CD14-positive monocyte (primary cell): ENCODE data around the gene SLCO2A1. TPM values are rescaled to one million over a fixed set of nuclear protein-coding genes. Genes with fewer than 3 reads are reported as not detected.

Experiments
- DNase-seq, 3 donors: peaks; one replicate each; pipeline ENCODE4 v3.0.0-alpha.2; 2011 to 2022
- H2AFZ ChIP-seq: 2 replicates; pipeline ENCODE4 v1.6.0; 2012; ENCODE audit warnings: mild to moderate bottlenecking, low read depth, low read length, inconsistent platforms; ENCODE audit not compliant: insufficient read depth, poor library complexity, severe bottlenecking
- H3K27ac ChIP-seq, 2 donors: 1 replicate in 1 of 2; 2 replicates in 1 of 2; pipeline ENCODE4 v1.5.1; 2012 to 2013; ENCODE audit warnings: low read length in 2 of 2, control low read depth in 1 of 2, inconsistent platforms in 1 of 2, low read depth in 1 of 2, mild to moderate bottlenecking in 1 of 2
- H3K27me3 ChIP-seq, 2 donors: one replicate each; pipeline versions ENCODE4 v1.6.0 to v1.6.1; 2011 to 2013; ENCODE audit warnings: low read length in 2 of 2; ENCODE audit not compliant: control insufficient read depth in 2 of 2, insufficient read depth in 2 of 2
- H3K36me3 ChIP-seq, 2 donors: replicated peaks in 1 of 2; 1 replicate in 1 of 2; 2 replicates in 1 of 2; pipeline versions ENCODE4 v1.5.1 to v1.6.1; 2012 to 2013; ENCODE audit warnings: low read length in 2 of 2, control low read depth in 1 of 2, inconsistent platforms in 1 of 2, mild to moderate bottlenecking in 1 of 2; ENCODE audit not compliant: insufficient read depth in 2 of 2, control insufficient read depth in 1 of 2
- H3K4me1 ChIP-seq, 2 donors: 1 replicate in 1 of 2; 2 replicates in 1 of 2; pipeline versions ENCODE4 v1.5.1 to v1.6.1; 2012 to 2013; ENCODE audit warnings: low read length in 2 of 2, control low read depth in 1 of 2, inconsistent platforms in 1 of 2, mild to moderate bottlenecking in 1 of 2, moderate library complexity in 1 of 2; ENCODE audit not compliant: insufficient read depth in 2 of 2, control insufficient read depth in 1 of 2
- H3K4me2 ChIP-seq: replicated peaks from 2 replicates; pipeline ENCODE3; 2012; ENCODE audit warnings: low read length, moderate library complexity, mild to moderate bottlenecking; ENCODE audit not compliant: poor library complexity, severe bottlenecking; ENCODE audit errors: extremely low read depth
- H3K4me3 ChIP-seq, 3 experiments: fragments of 200-600 bp in 1 of 3; sonication (generic) in 1 of 3; replicated peaks in 1 of 3; 1 replicate in 2 of 3; 2 replicates in 1 of 3; pipeline ENCODE4 v1.5.1; 2011 to 2013; ENCODE audit warnings: low read length in 3 of 3, mild to moderate bottlenecking in 3 of 3, control low read depth in 2 of 3, low read depth in 2 of 3, inconsistent platforms in 1 of 3, moderate library complexity in 1 of 3
- H3K79me2 ChIP-seq: 2 replicates; pipeline ENCODE4 v1.6.0; 2012; ENCODE audit warnings: mild to moderate bottlenecking, control low read depth, inconsistent platforms, low read length, moderate library complexity; ENCODE audit not compliant: insufficient read depth
- H3K9ac ChIP-seq: 2 replicates; pipeline ENCODE4 v1.6.0; 2017; ENCODE audit warnings: low read length, mild to moderate bottlenecking; ENCODE audit not compliant: insufficient read depth, poor library complexity, severe bottlenecking
- H3K9me3 ChIP-seq, 2 donors: replicated peaks in 1 of 2; 1 replicate in 1 of 2; 2 replicates in 1 of 2; pipeline versions ENCODE4 v1.5.1 to v1.6.1; 2012 to 2013; ENCODE audit warnings: low read length in 2 of 2, control low read depth in 1 of 2; ENCODE audit not compliant: control insufficient read depth in 1 of 2, insufficient read depth in 1 of 2
- H4K20me1 ChIP-seq: 2 replicates; pipeline ENCODE4 v1.6.0; 2012; ENCODE audit warnings: mild to moderate bottlenecking, low read length, control low read depth, moderate library complexity; ENCODE audit not compliant: insufficient read depth
- H3K27ac Mint-ChIP-seq, 7 donors: one replicate each; pipeline ENCODE4 v1.8.0; 2020; ENCODE audit warnings: mild to moderate bottlenecking in 7 of 7, mixed read lengths in 7 of 7, moderate library complexity in 6 of 7, inconsistent platforms in 2 of 7
- H3K27me3 Mint-ChIP-seq, 3 donors: one replicate each; pipeline ENCODE4 v1.8.0; 2021 to 2022; ENCODE audit warnings: low read depth in 3 of 3, mild to moderate bottlenecking in 3 of 3, mixed read lengths in 3 of 3, moderate library complexity in 3 of 3, inconsistent platforms in 1 of 3
- H3K36me3 Mint-ChIP-seq, 2 donors: one replicate each; pipeline ENCODE4 v1.8.0; 2020; ENCODE audit warnings: mixed read lengths in 2 of 2, inconsistent platforms in 1 of 2, mild to moderate bottlenecking in 1 of 2
- H3K4me1 Mint-ChIP-seq: one replicate; pipeline ENCODE4 v1.8.0; 2020; ENCODE audit warnings: mild to moderate bottlenecking, mixed read lengths
- H3K4me3 Mint-ChIP-seq, 2 donors: one replicate each; pipeline ENCODE4 v1.8.0; 2020; ENCODE audit warnings: mild to moderate bottlenecking in 2 of 2, mixed read lengths in 2 of 2, moderate library complexity in 1 of 2
- H3K9me3 Mint-ChIP-seq, 7 donors: one replicate each; pipeline ENCODE4 v1.8.0; 2020 to 2022; ENCODE audit warnings: mixed read lengths in 7 of 7, mild to moderate bottlenecking in 6 of 7, moderate library complexity in 6 of 7, inconsistent platforms in 2 of 7
- WGBS: methylation state at CpG from one replicate; pipeline ENCODE4 v1.1.5; 2013; ENCODE audit warnings: missing lambda C conversion rate; ENCODE audit not compliant: insufficient coverage; 5-methylcytosine and 5-hydroxymethylcytosine counted together
- intact Hi-C, 2 donors: fragments of 100-400 bp; cut with micrococcal nuclease; formaldehyde crosslinking; loops; one replicate each; pipeline versions ENCODE4 v1.15.0 to v1.15.1; 2023
- polyA plus RNA-seq, 3 donors: library from polyadenylated mRNA; depleted of rRNA in 1 of 3; unstranded in 2 of 3; stranded (reverse) in 1 of 3; fragments of 300-500 nt in 2 of 3; fragments of >200 nt in 1 of 3; fragmentation: Illumina TruSeq in 2 of 3; gene quantifications; 1 replicate in 2 of 3; 2 replicates in 1 of 3; pipeline ENCODE4 v1.2.3, GENCODE V29; 2012 to 2021
- TF ChIP-seq, protein P1 (sequence below): fragments of 200-600 bp; IDR thresholded peaks from one replicate; pipeline ENCODE4 v1.8.0; 2022; ENCODE audit warnings: antibody characterized with exemption, mild to moderate bottlenecking

SLCO2A1 gene
- polyA plus RNA-seq, 3 donors, result 0.12 TPM; not detected in 2

DNA sequence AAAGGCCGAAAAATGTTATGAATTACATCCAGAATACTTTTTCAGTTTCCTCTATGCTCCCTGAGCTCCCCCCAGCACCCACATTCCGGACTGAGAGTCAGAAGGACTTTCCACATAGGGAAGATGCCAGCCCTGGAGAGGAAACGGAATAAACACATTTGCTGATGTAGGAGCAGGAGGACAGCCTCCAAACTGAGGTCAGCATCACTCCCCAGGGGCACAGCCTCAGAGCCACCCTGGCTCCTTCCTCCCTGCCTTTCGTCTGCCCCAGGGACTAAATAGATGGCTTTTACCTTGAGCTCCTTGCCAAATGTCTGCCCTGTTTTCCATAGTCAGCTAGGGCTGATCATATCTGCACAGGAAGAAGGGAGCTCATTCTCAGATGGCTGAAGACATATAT, 22.6 kb upstream of the SLCO2A1 start:
- no peaks in the 10 kb centered on the region for H3K4me1 ChIP-seq
- intact Hi-C loops, result no loop called here

DNA sequence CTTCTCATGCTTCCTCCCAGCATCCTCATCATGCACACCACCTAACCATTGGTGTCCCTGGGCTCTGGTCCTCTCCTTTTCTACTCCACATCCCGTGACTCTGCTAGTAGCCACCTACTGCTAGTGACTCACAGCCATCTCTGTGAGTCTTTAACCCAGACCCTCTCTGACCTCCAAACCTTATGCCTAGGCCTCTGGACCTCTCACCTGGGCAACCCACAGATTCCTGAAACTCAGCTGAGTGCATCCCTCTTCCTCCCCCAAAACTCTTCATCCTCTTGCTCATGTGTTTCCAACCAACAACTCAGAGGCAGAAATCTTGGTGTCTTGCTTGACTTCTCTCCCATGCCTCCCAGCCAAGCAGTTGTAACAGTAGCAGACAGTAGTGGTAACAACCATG, 20.0 kb upstream of the SLCO2A1 start:
- no peak overlapping the region for H3K27ac Mint-ChIP-seq
- peaks cover 0 to 1% (median 0%) of the 10 kb centered on the region in 3 donors for H3K27me3 Mint-ChIP-seq
- Histone ChIP-seq H2AFZ (no peak overlapping the region), H3K36me3 (no peaks in the 10 kb centered on the region), H3K4me2 (no peak overlapping the region), H3K9me3 (peaks cover 11 to 29% of the 10 kb centered on the region in 2 donors), H3K9ac (no peak overlapping the region), H3K79me2 (no peaks in the 10 kb centered on the region), H4K20me1 (no peaks in the 10 kb centered on the region), H3K4me1 (no peaks in the 10 kb centered on the region), H3K27me3 (no peaks in the 10 kb centered on the region), H3K4me3 (no peak overlapping the region), H3K27ac (no peak overlapping the region)
- no peaks in the 10 kb centered on the region for H3K4me1 Mint-ChIP-seq
- 90% methylated on average over 1 of the region's 1 CpG for WGBS
- TF ChIP-seq, protein P1, sequence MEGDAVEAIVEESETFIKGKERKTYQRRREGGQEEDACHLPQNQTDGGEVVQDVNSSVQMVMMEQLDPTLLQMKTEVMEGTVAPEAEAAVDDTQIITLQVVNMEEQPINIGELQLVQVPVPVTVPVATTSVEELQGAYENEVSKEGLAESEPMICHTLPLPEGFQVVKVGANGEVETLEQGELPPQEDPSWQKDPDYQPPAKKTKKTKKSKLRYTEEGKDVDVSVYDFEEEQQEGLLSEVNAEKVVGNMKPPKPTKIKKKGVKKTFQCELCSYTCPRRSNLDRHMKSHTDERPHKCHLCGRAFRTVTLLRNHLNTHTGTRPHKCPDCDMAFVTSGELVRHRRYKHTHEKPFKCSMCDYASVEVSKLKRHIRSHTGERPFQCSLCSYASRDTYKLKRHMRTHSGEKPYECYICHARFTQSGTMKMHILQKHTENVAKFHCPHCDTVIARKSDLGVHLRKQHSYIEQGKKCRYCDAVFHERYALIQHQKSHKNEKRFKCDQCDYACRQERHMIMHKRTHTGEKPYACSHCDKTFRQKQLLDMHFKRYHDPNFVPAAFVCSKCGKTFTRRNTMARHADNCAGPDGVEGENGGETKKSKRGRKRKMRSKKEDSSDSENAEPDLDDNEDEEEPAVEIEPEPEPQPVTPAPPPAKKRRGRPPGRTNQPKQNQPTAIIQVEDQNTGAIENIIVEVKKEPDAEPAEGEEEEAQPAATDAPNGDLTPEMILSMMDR, result no peak
- H3K9me3 Mint-ChIP-seq, result peaks cover 12 to 38% (median 26%) of the 10 kb centered on the region in 7 donors
- no peak overlapping the region for H3K4me3 Mint-ChIP-seq
- H3K36me3 Mint-ChIP-seq, result no peaks in the 10 kb centered on the region
- intact Hi-C loops, result no loop called here
- DNase-seq, result no peak

More for the DNA sequence above, 22.6 kb upstream of the SLCO2A1 start:
- no peak overlapping the region for H2AFZ ChIP-seq
- Mint-ChIP-seq H3K27ac (no peak overlapping the region), H3K4me1 (no peaks in the 10 kb centered on the region), H3K9me3 (peaks cover 10 to 24% (median 16%) of the 10 kb centered on the region in 7 donors), H3K27me3 (peaks cover 0 to 1% (median 0%) of the 10 kb centered on the region in 3 donors), H3K36me3 (no peaks in the 10 kb centered on the region), H3K4me3 (no peak overlapping the region)
- TF ChIP-seq, protein P1, result no peak
- H3K36me3 ChIP-seq, result no peaks in the 10 kb centered on the region
- H3K79me2 ChIP-seq, result no peaks in the 10 kb centered on the region
- H3K9ac ChIP-seq, result no peak overlapping the region
- no peak overlapping the region for H3K27ac ChIP-seq
- 96% methylated on average over 4 of the region's 4 CpGs for WGBS
- H3K27me3 ChIP-seq, result no peaks in the 10 kb centered on the region
- DNase-seq, result no peak
- H3K4me2 ChIP-seq, result no peak overlapping the region
- H3K4me3 ChIP-seq, result no peak overlapping the region
- no peaks in the 10 kb centered on the region for H4K20me1 ChIP-seq
- H3K9me3 ChIP-seq, result peaks cover 0 to 21% of the 10 kb centered on the region in 2 donors
